ENCODE measurements around the gene CTXN1. TPM values are rescaled to one million over a fixed set of nuclear protein-coding genes. Genes with fewer than 3 reads are reported as not detected.

CTXN1 gene
- 1.8 and 2.0 TPM in 2 replicates for total RNA-seq

- Mint-ChIP-seq H3K27ac (peak within 1 kb of the TSS; percentile 82), H3K4me1 (peaks cover 20% of the 10 kb centered on the region), H3K9me3 (no peaks in the 10 kb centered on the region), H3K27me3 (no peaks in the 10 kb centered on the region), H3K36me3 (ENCODE audit: low read depth) (peaks cover 21% of the 10 kb centered on the region), H3K4me3 (peak within 1 kb of the TSS; percentile 82)
- DNase-seq, result peak; percentile 94
- intact Hi-C loops (cut with micrococcal nuclease), result no loop called here
Observed at GRCh38 chr19:7926021-7926726, at the start of gene CTXN1. Gene CTXN1 (minus strand): TSS chr19:7926135. CDS start chr19:7925538, 597 bp downstream.

GRCh38 chr19:7975037-7975436 lies 49.1 kb upstream of the CTXN1 start:
- no peaks in the 10 kb centered on the region for H3K27me3 Mint-ChIP-seq
- H3K4me1 Mint-ChIP-seq, result no peaks in the 10 kb centered on the region
- no peak overlapping the region for H3K27ac Mint-ChIP-seq
- H3K36me3 Mint-ChIP-seq (ENCODE audit: low read depth), result peaks cover 16% of the 10 kb centered on the region
- intact Hi-C loops (cut with micrococcal nuclease), result no loop called here
- no peak overlapping the region for H3K4me3 Mint-ChIP-seq
- DNase-seq, result no peak
- H3K9me3 Mint-ChIP-seq, result no peaks in the 10 kb centered on the region

- Mint-ChIP-seq H3K27me3 (no peaks in the 10 kb centered on the region), H3K9me3 (no peaks in the 10 kb centered on the region), H3K27ac (no peak overlapping the region), H3K36me3 (ENCODE audit: low read depth) (peaks cover 14% of the 10 kb centered on the region), H3K4me1 (no peaks in the 10 kb centered on the region), H3K4me3 (no peak overlapping the region)
- no peak for DNase-seq
- intact Hi-C loops (cut with micrococcal nuclease), result no loop called here
Observed at GRCh38 chr19:7973883-7974282, 47.9 kb upstream of the CTXN1 start.

- no peak for DNase-seq
- H3K9me3 Mint-ChIP-seq, result no peaks in the 10 kb centered on the region
- intact Hi-C loops (cut with micrococcal nuclease), result no loop called here
Observed at GRCh38 chr19:7971553-7972520, 45.9 kb upstream of the CTXN1 start.

GRCh38 chr19:7970716-7971448 lies 44.9 kb upstream of the CTXN1 start:
- Mint-ChIP-seq H3K27me3 (no peaks in the 10 kb centered on the region), H3K27ac (no peak overlapping the region), H3K4me3 (no peak overlapping the region), H3K36me3 (ENCODE audit: low read depth) (peaks cover 28% of the 10 kb centered on the region), H3K4me1 (no peaks in the 10 kb centered on the region), H3K9me3 (no peaks in the 10 kb centered on the region)
- intact Hi-C loops (cut with micrococcal nuclease), result no loop called here
- DNase-seq, result peak; percentile 75

More at GRCh38 chr19:7971553-7972520, 45.9 kb upstream of the CTXN1 start:
- no peaks in the 10 kb centered on the region for H3K27me3 Mint-ChIP-seq
- H3K4me1 Mint-ChIP-seq, result no peaks in the 10 kb centered on the region
- no peak overlapping the region for H3K4me3 Mint-ChIP-seq
- H3K36me3 Mint-ChIP-seq (ENCODE audit: low read depth), result peaks cover 22% of the 10 kb centered on the region
- no peak overlapping the region for H3K27ac Mint-ChIP-seq

- H3K27me3 Mint-ChIP-seq, result no peaks in the 10 kb centered on the region
- intact Hi-C loops (cut with micrococcal nuclease), result no loop called here
Observed at GRCh38 chr19:7969555-7969939, 43.6 kb upstream of the CTXN1 start.

GRCh38 chr19:7968796-7969554 lies 43.0 kb upstream of the CTXN1 start:
- H3K27ac Mint-ChIP-seq, result no peak overlapping the region
- no peak overlapping the region for H3K4me3 Mint-ChIP-seq
- no peaks in the 10 kb centered on the region for H3K27me3 Mint-ChIP-seq
- no peaks in the 10 kb centered on the region for H3K9me3 Mint-ChIP-seq
- DNase-seq, result no peak
- intact Hi-C loops (cut with micrococcal nuclease), result no loop called here
- no peaks in the 10 kb centered on the region for H3K4me1 Mint-ChIP-seq
- peaks cover 33% of the 10 kb centered on the region for H3K36me3 Mint-ChIP-seq (ENCODE audit: low read depth)

More at GRCh38 chr19:7969555-7969939, 43.6 kb upstream of the CTXN1 start:
- Mint-ChIP-seq H3K4me1 (no peaks in the 10 kb centered on the region), H3K36me3 (ENCODE audit: low read depth) (peaks cover 32% of the 10 kb centered on the region), H3K4me3 (no peak overlapping the region), H3K27ac (no peak overlapping the region), H3K9me3 (no peaks in the 10 kb centered on the region)
- DNase-seq, result no peak

- Mint-ChIP-seq H3K4me3 (no peak overlapping the region), H3K36me3 (ENCODE audit: low read depth) (peaks cover 31% of the 10 kb centered on the region), H3K27me3 (no peaks in the 10 kb centered on the region), H3K9me3 (no peaks in the 10 kb centered on the region), H3K4me1 (no peaks in the 10 kb centered on the region), H3K27ac (no peak overlapping the region)
- no peak for DNase-seq
- intact Hi-C loops (cut with micrococcal nuclease), result no loop called here
Observed at GRCh38 chr19:7968008-7968795, 42.3 kb upstream of the CTXN1 start.

GRCh38 chr19:7965921-7966665 lies 40.2 kb upstream of the CTXN1 start:
- Mint-ChIP-seq H3K4me1 (no peaks in the 10 kb centered on the region), H3K4me3 (no peak overlapping the region), H3K27ac (peak overlapping the region; percentile 54), H3K27me3 (no peaks in the 10 kb centered on the region), H3K36me3 (ENCODE audit: low read depth) (peaks cover 40% of the 10 kb centered on the region), H3K9me3 (no peaks in the 10 kb centered on the region)
- DNase-seq, result no peak
- intact Hi-C loops (cut with micrococcal nuclease), result no loop called here

- H3K4me1 Mint-ChIP-seq, result no peaks in the 10 kb centered on the region
- no peak overlapping the region for H3K4me3 Mint-ChIP-seq
- H3K27ac Mint-ChIP-seq, result peak overlapping the region; percentile 3
- intact Hi-C loops (cut with micrococcal nuclease), result no loop called here
- no peaks in the 10 kb centered on the region for H3K27me3 Mint-ChIP-seq
- H3K36me3 Mint-ChIP-seq (ENCODE audit: low read depth), result peaks cover 42% of the 10 kb centered on the region
- no peak for DNase-seq
- H3K9me3 Mint-ChIP-seq, result no peaks in the 10 kb centered on the region
Observed at GRCh38 chr19:7965259-7965841, 39.4 kb upstream of the CTXN1 start.

- Mint-ChIP-seq H3K36me3 (ENCODE audit: low read depth) (peaks cover 45% of the 10 kb centered on the region), H3K27me3 (no peaks in the 10 kb centered on the region), H3K9me3 (no peaks in the 10 kb centered on the region), H3K4me1 (no peaks in the 10 kb centered on the region), H3K4me3 (no peak overlapping the region), H3K27ac (no peak overlapping the region)
- no peak for DNase-seq
- intact Hi-C loops (cut with micrococcal nuclease), result no loop called here
Observed at GRCh38 chr19:7963566-7963965, 37.6 kb upstream of the CTXN1 start.
